Measurements from ENCODE around the gene IL22RA1. TPM values are rescaled to one million over a fixed set of nuclear protein-coding genes. Genes with fewer than 3 reads are reported as not detected.

The IL22RA1 gene
- total and polyA plus RNA-seq, 2 experiments from 2014 or later: not detected

DNA sequence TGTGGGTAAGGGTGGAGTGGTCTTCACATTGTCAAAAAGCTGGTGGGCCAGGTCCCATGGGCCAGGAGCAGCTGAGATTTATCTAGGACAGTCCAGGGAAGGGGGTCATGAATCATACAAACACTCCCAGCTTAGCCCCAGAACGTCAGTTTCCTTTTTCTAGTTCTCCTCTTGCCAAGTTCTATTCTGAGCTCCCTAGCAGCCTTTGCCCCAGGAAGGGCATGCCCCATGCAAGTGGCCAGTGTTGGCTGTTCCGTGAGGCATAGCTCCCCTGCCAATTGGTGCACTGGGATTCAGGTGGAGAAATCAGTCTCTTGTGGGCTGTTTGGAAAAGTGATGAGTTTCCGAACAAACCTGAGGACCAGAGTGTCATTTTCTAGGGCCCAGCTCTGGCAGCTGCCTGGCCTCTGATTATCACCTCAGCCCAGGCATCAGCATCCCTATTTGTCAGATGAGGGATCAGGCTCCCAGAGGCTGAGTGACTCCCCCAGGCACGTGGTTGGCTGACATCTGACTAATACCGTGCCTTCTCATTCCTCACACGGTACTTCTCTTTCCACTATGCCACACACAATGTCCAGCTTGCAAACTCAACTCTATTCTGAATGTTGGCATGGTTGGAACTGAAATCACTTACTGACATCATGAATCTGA, 16.8 kb downstream of the IL22RA1 start:
- TF ChIP-seq, protein P1, sequence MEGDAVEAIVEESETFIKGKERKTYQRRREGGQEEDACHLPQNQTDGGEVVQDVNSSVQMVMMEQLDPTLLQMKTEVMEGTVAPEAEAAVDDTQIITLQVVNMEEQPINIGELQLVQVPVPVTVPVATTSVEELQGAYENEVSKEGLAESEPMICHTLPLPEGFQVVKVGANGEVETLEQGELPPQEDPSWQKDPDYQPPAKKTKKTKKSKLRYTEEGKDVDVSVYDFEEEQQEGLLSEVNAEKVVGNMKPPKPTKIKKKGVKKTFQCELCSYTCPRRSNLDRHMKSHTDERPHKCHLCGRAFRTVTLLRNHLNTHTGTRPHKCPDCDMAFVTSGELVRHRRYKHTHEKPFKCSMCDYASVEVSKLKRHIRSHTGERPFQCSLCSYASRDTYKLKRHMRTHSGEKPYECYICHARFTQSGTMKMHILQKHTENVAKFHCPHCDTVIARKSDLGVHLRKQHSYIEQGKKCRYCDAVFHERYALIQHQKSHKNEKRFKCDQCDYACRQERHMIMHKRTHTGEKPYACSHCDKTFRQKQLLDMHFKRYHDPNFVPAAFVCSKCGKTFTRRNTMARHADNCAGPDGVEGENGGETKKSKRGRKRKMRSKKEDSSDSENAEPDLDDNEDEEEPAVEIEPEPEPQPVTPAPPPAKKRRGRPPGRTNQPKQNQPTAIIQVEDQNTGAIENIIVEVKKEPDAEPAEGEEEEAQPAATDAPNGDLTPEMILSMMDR (IDR thresholded peaks at IDR 0.05; ENCODE audit: low read depth, low read length): no peak
- H3K4me1 ChIP-seq (ENCODE audit: low read depth): no peaks in the 10 kb centered on the region
- peak in 1 of 2 donors; percentile 18 for DNase-seq (ENCODE audit: low read depth in 1 of 2, low spot score in 1 of 2)
- H3K4me3 ChIP-seq: no peak overlapping the region
- H3K27ac ChIP-seq: no peak overlapping the region
- H3K9me3 ChIP-seq (ENCODE audit: low read depth): no peaks in the 10 kb centered on the region
- no peaks in the 10 kb centered on the region for H3K36me3 ChIP-seq
- H3K27me3 ChIP-seq: no peaks in the 10 kb centered on the region

DNA sequence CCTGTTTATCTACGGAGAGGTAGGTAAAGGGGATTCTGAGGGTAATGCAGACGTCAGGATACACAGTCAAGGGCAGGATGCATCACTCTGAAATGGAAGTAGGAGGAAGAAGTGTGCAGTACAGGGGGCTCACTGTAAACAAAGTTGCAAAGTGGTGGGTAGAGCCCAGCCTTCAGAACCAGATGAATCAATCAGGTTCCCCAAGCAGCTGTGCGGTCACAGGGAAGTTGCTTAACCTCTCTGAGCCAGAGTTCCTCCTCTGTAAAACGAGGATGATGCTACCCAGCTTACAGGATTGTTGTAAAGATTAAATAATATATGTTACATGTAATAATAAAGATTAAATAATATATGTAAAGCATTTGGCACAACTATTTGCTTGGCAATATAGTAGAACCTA, 17.5 kb downstream of the IL22RA1 start:
- Histone ChIP-seq H3K9me3 (ENCODE audit: low read depth) (no peaks in the 10 kb centered on the region), H3K4me1 (ENCODE audit: low read depth) (no peaks in the 10 kb centered on the region), H3K27me3 (no peaks in the 10 kb centered on the region), H3K27ac (no peak overlapping the region), H3K4me3 (no peak overlapping the region), H3K36me3 (no peaks in the 10 kb centered on the region)
- TF ChIP-seq, protein P1 (IDR thresholded peaks at IDR 0.05; ENCODE audit: low read depth, low read length): no peak
- DNase-seq (ENCODE audit: low read depth in 1 of 2, low spot score in 1 of 2): no peak

DNA sequence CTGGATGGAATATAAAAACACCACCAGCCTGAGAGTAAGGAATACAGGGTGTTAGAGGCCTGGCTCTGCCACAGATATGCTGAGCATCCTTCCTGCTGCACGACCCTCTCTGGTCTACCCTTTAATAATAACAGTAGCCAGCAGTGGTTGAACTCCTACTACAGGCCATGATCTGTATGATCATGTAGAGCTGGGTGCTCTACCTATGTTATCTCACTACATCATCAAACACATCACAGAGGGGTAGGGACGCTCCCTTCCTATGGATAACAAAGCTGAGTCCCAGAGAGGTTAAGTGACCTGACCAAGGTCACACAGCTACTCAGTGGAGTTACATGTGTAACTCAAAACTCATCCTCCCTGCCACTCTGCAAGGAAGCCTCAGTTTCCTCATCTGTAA, 18.0 kb downstream of the IL22RA1 start:
- H3K27ac ChIP-seq: no peak overlapping the region
- no peak overlapping the region for H3K4me3 ChIP-seq
- H3K4me1 ChIP-seq (ENCODE audit: low read depth): no peaks in the 10 kb centered on the region
- H3K9me3 ChIP-seq (ENCODE audit: low read depth): no peaks in the 10 kb centered on the region
- DNase-seq (ENCODE audit: low read depth in 1 of 2, low spot score in 1 of 2): no peak
- TF ChIP-seq, protein P1 (IDR thresholded peaks at IDR 0.05; ENCODE audit: low read depth, low read length): no peak
- no peaks in the 10 kb centered on the region for H3K27me3 ChIP-seq
- no peaks in the 10 kb centered on the region for H3K36me3 ChIP-seq

DNA sequence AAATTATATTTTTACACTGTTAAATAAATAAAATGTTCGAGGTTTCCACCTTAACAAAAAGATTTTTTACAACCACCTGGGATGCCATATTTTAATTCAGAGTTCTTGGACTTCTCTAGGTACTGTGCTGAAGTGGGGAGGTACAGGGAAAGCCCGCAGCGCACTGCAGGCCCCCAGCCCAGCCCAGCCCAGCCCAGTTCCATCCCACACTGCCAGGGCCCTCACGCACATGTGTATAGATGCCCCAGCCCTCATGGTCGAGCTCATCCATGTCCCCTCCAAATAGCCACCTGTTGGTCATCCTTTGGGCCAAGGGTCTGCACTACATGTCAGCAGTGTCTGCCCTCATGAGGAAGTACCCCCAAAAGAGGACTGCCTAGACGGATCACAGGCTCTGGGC, 19.3 kb downstream of the IL22RA1 start:
- no peak overlapping the region for H3K4me3 ChIP-seq
- no peaks in the 10 kb centered on the region for H3K9me3 ChIP-seq (ENCODE audit: low read depth)
- no peaks in the 10 kb centered on the region for H3K27me3 ChIP-seq
- TF ChIP-seq, protein P1 (IDR thresholded peaks at IDR 0.05; ENCODE audit: low read depth, low read length): no peak
- DNase-seq (ENCODE audit: low read depth in 1 of 2, low spot score in 1 of 2): no peak
- H3K27ac ChIP-seq: no peak overlapping the region
- H3K36me3 ChIP-seq: no peaks in the 10 kb centered on the region
- H3K4me1 ChIP-seq (ENCODE audit: low read depth): no peaks in the 10 kb centered on the region

DNA sequence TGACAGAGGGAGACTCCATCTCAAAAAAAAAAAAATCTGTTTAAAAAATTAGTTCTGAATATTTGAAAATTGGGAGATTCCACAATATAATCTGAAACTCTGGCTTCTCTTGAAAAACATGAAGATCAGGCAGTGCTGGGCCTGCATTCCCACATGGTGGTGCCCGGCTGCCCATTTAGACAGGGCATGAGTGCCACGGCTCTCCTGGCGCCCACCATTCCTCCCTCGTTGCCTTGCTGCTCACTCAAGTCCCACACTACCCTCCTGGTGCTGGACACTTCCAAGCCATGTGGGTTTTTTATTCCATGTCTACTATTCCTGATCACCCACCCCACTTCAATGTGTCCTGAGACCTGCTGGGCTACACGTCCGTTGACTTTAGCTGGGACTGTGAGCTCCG, 20.2 kb downstream of the IL22RA1 start:
- TF ChIP-seq, protein P1 (IDR thresholded peaks at IDR 0.05; ENCODE audit: low read depth, low read length): no peak
- DNase-seq (ENCODE audit: low read depth in 1 of 2, low spot score in 1 of 2): no peak
- Histone ChIP-seq H3K4me1 (ENCODE audit: low read depth) (no peaks in the 10 kb centered on the region), H3K9me3 (ENCODE audit: low read depth) (no peaks in the 10 kb centered on the region), H3K27ac (no peak overlapping the region), H3K36me3 (no peaks in the 10 kb centered on the region), H3K27me3 (no peaks in the 10 kb centered on the region), H3K4me3 (no peak overlapping the region)
